Measurements from ENCODE around the gene MED12L.

MED12L gene

GRCh38 chr3:151327571-151328198 lies 242.2 kb downstream of the MED12L start:
- Histone ChIP-seq H3K27me3 (ENCODE audit: insufficient read depth, poor library complexity, severe bottlenecking) (no peaks in the 10 kb centered on the region), H3K4me1 (ENCODE audit: insufficient read depth, poor library complexity, severe bottlenecking) (peaks cover 20% of the 10 kb centered on the region), H3K4me3 (ENCODE audit: severe bottlenecking) (no peak overlapping the region), H3K9me3 (ENCODE audit: severe bottlenecking) (no peaks in the 10 kb centered on the region), H3K36me3 (ENCODE audit: low read depth) (no peaks in the 10 kb centered on the region), H3K27ac (ENCODE audit: poor library complexity, severe bottlenecking) (no peak overlapping the region)
- TF ChIP-seq, protein P1, sequence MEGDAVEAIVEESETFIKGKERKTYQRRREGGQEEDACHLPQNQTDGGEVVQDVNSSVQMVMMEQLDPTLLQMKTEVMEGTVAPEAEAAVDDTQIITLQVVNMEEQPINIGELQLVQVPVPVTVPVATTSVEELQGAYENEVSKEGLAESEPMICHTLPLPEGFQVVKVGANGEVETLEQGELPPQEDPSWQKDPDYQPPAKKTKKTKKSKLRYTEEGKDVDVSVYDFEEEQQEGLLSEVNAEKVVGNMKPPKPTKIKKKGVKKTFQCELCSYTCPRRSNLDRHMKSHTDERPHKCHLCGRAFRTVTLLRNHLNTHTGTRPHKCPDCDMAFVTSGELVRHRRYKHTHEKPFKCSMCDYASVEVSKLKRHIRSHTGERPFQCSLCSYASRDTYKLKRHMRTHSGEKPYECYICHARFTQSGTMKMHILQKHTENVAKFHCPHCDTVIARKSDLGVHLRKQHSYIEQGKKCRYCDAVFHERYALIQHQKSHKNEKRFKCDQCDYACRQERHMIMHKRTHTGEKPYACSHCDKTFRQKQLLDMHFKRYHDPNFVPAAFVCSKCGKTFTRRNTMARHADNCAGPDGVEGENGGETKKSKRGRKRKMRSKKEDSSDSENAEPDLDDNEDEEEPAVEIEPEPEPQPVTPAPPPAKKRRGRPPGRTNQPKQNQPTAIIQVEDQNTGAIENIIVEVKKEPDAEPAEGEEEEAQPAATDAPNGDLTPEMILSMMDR (IDR thresholded peaks at IDR 0.05; ENCODE audit: poor library complexity, severe bottlenecking): peak; percentile 85
- ATAC-seq (ENCODE audit: low read depth) (0 out of 3 replicates have a peak, but pooled peaks have one; percentile 14), DNase-seq (ENCODE audit: low spot score) (no peak)

GRCh38 chr3:151328298-151328995 lies 243.0 kb downstream of the MED12L start:
- TF ChIP-seq, protein P1 (IDR thresholded peaks at IDR 0.05; ENCODE audit: poor library complexity, severe bottlenecking): no peak
- H3K27me3 ChIP-seq (ENCODE audit: insufficient read depth, poor library complexity, severe bottlenecking): no peaks in the 10 kb centered on the region
- H3K36me3 ChIP-seq (ENCODE audit: low read depth): no peaks in the 10 kb centered on the region
- ATAC-seq (ENCODE audit: low read depth) (peak; percentile 50; the same call in 2 of the 3 replicates), DNase-seq (ENCODE audit: low spot score) (no peak)
- H3K4me3 ChIP-seq (ENCODE audit: severe bottlenecking): no peak overlapping the region
- peaks cover 20% of the 10 kb centered on the region for H3K4me1 ChIP-seq (ENCODE audit: insufficient read depth, poor library complexity, severe bottlenecking)
- no peak overlapping the region for H3K27ac ChIP-seq (ENCODE audit: poor library complexity, severe bottlenecking)
- no peaks in the 10 kb centered on the region for H3K9me3 ChIP-seq (ENCODE audit: severe bottlenecking)

- TF ChIP-seq, protein P1 (IDR thresholded peaks at IDR 0.05; ENCODE audit: poor library complexity, severe bottlenecking): no peak
- no peak for DNase-seq (ENCODE audit: low spot score)
Observed at GRCh38 chr3:151329363-151329762, 243.9 kb downstream of the MED12L start, which contains the start of gene P2RY13. P2RY13 (minus strand) TSS chr3:151329549; CDS start chr3:151329528, 21 bp downstream.

GRCh38 chr3:151330379-151330778 lies 244.9 kb downstream of the MED12L start:
- H3K27ac ChIP-seq (ENCODE audit: poor library complexity, severe bottlenecking): no peak overlapping the region
- TF ChIP-seq, protein P1 (IDR thresholded peaks at IDR 0.05; ENCODE audit: poor library complexity, severe bottlenecking): no peak
- H3K4me3 ChIP-seq (ENCODE audit: severe bottlenecking): no peak overlapping the region
- no peak for ATAC-seq (ENCODE audit: low read depth)
- no peak for DNase-seq (ENCODE audit: low spot score)
- no peaks in the 10 kb centered on the region for H3K9me3 ChIP-seq (ENCODE audit: severe bottlenecking)
- H3K4me1 ChIP-seq (ENCODE audit: insufficient read depth, poor library complexity, severe bottlenecking): peaks cover 9% of the 10 kb centered on the region
- H3K36me3 ChIP-seq (ENCODE audit: low read depth): no peaks in the 10 kb centered on the region
- H3K27me3 ChIP-seq (ENCODE audit: insufficient read depth, poor library complexity, severe bottlenecking): no peaks in the 10 kb centered on the region

More at GRCh38 chr3:151329363-151329762, 243.9 kb downstream of the MED12L start, which contains the start of gene P2RY13:
- no peaks in the 10 kb centered on the region for H3K36me3 ChIP-seq (ENCODE audit: low read depth)
- no peaks in the 10 kb centered on the region for H3K27me3 ChIP-seq (ENCODE audit: insufficient read depth, poor library complexity, severe bottlenecking)
- no peak within 1 kb of the TSS for H3K27ac ChIP-seq (ENCODE audit: poor library complexity, severe bottlenecking)
- H3K4me3 ChIP-seq (ENCODE audit: severe bottlenecking): no peak within 1 kb of the TSS
- peaks cover 14% of the 10 kb centered on the region for H3K4me1 ChIP-seq (ENCODE audit: insufficient read depth, poor library complexity, severe bottlenecking)
- no peak for ATAC-seq (ENCODE audit: low read depth)
- H3K9me3 ChIP-seq (ENCODE audit: severe bottlenecking): no peaks in the 10 kb centered on the region
